Esophagus (tissue), 2 donors: Measurements from ENCODE around the gene INTS6L. TPM values are rescaled to one million over a fixed set of nuclear protein-coding genes. Genes with fewer than 3 reads are reported as not detected.

ENCODE experiments used
- H3K27ac ChIP-seq, 2 donors: one replicate each; pipeline ENCODE4 v1.5.1; 2013; ENCODE audit warnings: low read depth in 2 of 2, mild to moderate bottlenecking in 2 of 2, inconsistent platforms in 1 of 2, low read length in 1 of 2, moderate library complexity in 1 of 2
- H3K27me3 ChIP-seq, 2 donors: one replicate each; pipeline ENCODE4 v1.6.1; 2013; ENCODE audit warnings: low read length in 2 of 2, control low read depth in 1 of 2, mild to moderate bottlenecking in 1 of 2; ENCODE audit not compliant: insufficient read depth in 2 of 2, control insufficient read depth in 1 of 2
- H3K36me3 ChIP-seq, 2 donors: one replicate each; pipeline ENCODE4 v1.6.1; 2013; ENCODE audit warnings: low read length in 1 of 2; ENCODE audit not compliant: control insufficient read depth in 2 of 2, insufficient read depth in 2 of 2
- H3K4me1 ChIP-seq, 2 donors: one replicate each; pipeline ENCODE4 v1.6.1; 2013; ENCODE audit warnings: low read length in 1 of 2; ENCODE audit not compliant: control insufficient read depth in 2 of 2, insufficient read depth in 2 of 2
- H3K4me3 ChIP-seq, 2 donors: one replicate each; pipeline ENCODE4 v1.5.1; 2013; ENCODE audit warnings: low read length in 2 of 2, mild to moderate bottlenecking in 2 of 2, low read depth in 1 of 2, moderate library complexity in 1 of 2
- H3K9me3 ChIP-seq, 2 donors: one replicate each; pipeline ENCODE4 v1.6.1; 2013; ENCODE audit warnings: mild to moderate bottlenecking in 2 of 2, low read depth in 1 of 2, low read length in 1 of 2, moderate library complexity in 1 of 2; ENCODE audit not compliant: control insufficient read depth in 2 of 2, insufficient read depth in 1 of 2
- WGBS, 2 donors: extraction: QIAGEN DNeasy Blood & Tissue Kit; methylation state at CpG; one replicate each; pipeline ENCODE4 v1.1.7; 2013; 5-methylcytosine and 5-hydroxymethylcytosine counted together
- polyA plus RNA-seq, 2 donors: library from polyadenylated mRNA; stranded (reverse); fragments of 200-250 nt; gene quantifications; one replicate each; pipeline ENCODE4 v1.2.3, GENCODE V29; 2013
- donor health status: healthy with polysubstance abuse.
- donor health status: Bipolar disorder and iron deficiency.

Gene INTS6L
- polyA plus RNA-seq, 2 donors, result 5.1 to 12.6 TPM

DNA sequence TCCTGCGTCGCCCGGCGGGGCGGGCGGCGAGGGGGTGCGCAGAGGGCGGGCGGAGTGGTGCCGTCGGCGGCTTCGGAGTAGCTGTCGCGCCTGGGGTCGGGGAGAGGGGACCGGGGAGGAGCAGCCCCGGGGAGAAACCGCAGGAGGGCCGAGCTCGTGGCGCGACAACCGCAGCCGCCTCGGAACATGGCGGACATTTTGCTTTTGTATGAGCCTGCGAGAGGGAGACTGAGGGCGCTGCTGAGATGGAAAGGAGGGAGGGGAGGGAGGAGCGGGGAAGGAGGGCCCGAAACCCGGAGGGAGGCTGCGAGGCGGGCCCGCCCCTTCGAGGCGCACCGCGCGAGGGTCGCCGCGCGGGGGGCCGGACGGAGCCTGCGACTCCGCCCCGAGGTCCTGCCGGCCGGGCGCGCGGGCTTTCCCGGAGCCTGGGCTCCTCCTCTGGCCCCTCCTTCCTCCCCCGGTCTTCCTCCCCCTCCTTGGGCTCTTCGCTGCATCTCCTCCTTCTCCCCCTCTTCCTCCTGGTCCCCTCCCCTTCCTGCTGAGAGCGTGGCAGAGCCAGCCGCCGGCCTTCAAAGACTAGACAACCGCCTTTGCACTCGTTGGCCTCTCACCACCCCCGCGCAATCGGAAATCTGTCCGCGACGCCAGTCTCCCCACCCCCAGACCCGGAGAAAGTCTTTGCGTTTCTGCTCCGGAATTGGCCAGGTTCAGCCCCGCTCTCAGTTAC, 1.1 kb downstream of the INTS6L start:
- H3K27me3 ChIP-seq, result peaks cover 0 to 2% of the 10 kb centered on the region in 2 donors
- WGBS, 2 donors, result 1 to 30% methylated on average over 46 to 72 of the region's 73 CpGs

DNA sequence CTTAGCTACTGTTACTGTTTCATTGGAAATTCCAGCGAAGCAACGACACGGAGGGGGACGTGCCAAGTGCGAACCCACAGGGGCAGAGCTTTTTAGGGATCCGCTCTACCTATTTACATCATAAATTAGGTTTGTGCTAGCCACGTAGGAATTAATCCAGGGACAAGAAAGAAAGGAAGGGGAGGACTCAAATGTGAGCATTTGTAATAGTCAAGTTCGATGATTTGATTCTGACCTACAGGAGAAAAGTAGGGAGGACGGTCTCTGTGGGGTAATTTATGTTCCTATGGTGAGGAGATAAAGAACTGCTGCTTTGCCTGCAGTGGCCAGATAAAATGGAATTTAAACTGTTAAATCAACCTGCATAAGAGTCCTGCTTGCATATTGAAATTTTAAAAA, 1.7 kb downstream of the INTS6L start:
- 0 to 24% methylated on average over 9 of the region's 9 CpGs for WGBS, 2 donors
- no peaks in the 10 kb centered on the region for H3K9me3 ChIP-seq

More for the DNA sequence above, 1.1 kb downstream of the INTS6L start:
- Histone ChIP-seq H3K4me3 (peak overlapping the region; percentile 60 to 72), H3K9me3 (no peaks in the 10 kb centered on the region), H3K27ac (peak overlapping the region; percentile 90 to 96), H3K4me1 (no peaks in the 10 kb centered on the region), H3K36me3 (no peaks in the 10 kb centered on the region)

GRCh38 chrX:135522878-135523693, 2.6 kb downstream of the INTS6L start:
- no peak overlapping the region for H3K27ac ChIP-seq
- WGBS, 2 donors, result 70% methylated on average over 20 of the region's 20 CpGs
- no peaks in the 10 kb centered on the region for H3K9me3 ChIP-seq
- no peaks in the 10 kb centered on the region for H3K4me1 ChIP-seq
- peaks cover 0 to 2% of the 10 kb centered on the region in 2 donors for H3K27me3 ChIP-seq
- peak overlapping the region in 1 of 2 donors; percentile 51 for H3K4me3 ChIP-seq
- no peaks in the 10 kb centered on the region for H3K36me3 ChIP-seq

More for the DNA sequence above, 1.7 kb downstream of the INTS6L start:
- Histone ChIP-seq H3K4me3 (peak overlapping the region; percentile 51 to 53), H3K27me3 (peaks cover 0 to 2% of the 10 kb centered on the region in 2 donors), H3K36me3 (no peaks in the 10 kb centered on the region), H3K4me1 (no peaks in the 10 kb centered on the region), H3K27ac (peak overlapping the region; percentile 77 to 83)

DNA sequence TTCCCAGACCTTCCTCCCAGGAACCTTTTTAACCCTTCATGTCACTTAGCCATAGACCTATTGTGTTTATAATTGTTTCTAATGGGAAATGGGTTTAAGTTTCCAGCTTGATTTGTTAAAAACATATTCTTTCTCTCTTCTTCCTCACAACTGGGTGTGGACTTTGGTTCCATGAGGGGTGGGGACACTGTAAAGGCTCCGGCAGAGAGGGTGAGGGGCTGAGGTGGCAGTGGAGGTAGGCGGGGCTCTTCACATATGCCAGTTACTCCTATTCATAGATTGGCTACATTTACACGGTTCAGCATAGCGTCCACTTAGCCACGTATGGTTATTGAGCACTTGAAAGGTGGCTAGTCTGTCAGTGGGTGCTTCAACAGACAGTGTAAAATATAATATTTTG, 7.8 kb downstream of the INTS6L start:
- H3K27ac ChIP-seq, result no peak overlapping the region
- H3K36me3 ChIP-seq, result no peaks in the 10 kb centered on the region
- H3K9me3 ChIP-seq, result no peaks in the 10 kb centered on the region
- H3K4me1 ChIP-seq, result peaks cover 0 to 2% of the 10 kb centered on the region in 2 donors
- WGBS, 2 donors, result 64 to 76% methylated on average over 5 of the region's 5 CpGs
- peaks cover 0 to 2% of the 10 kb centered on the region in 2 donors for H3K27me3 ChIP-seq
- H3K4me3 ChIP-seq, result no peak overlapping the region

DNA sequence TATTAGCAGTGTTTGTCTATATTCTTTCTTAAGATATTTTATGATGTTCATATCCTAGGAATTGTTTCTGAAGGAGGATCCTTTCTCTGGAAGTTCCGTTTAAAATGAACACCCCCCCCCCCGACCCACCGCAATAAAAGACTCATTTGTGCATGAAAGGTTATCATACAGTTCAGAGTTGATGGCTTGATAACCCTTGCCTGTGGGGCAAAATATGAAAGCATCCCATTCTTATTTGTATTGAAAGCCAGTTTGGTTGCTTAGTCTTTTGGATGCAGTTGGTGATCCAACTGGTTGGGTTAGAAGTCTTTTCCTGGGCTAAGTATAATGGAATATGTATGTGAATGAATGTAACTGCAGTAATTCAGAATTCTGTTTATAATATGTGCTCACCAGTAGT, 8.3 kb downstream of the INTS6L start:
- Histone ChIP-seq H3K9me3 (no peaks in the 10 kb centered on the region), H3K27me3 (peaks cover 0 to 2% of the 10 kb centered on the region in 2 donors), H3K4me1 (peaks cover 0 to 2% of the 10 kb centered on the region in 2 donors), H3K27ac (no peak overlapping the region), H3K4me3 (no peak overlapping the region), H3K36me3 (no peaks in the 10 kb centered on the region)
- WGBS, 2 donors, result 53 to 64% methylated on average over 3 of the region's 3 CpGs

GRCh38 chrX:135530097-135530496, 9.6 kb downstream of the INTS6L start:
- WGBS, 2 donors, result 93 to 96% methylated on average over 1 of the region's 1 CpG
- Histone ChIP-seq H3K9me3 (no peaks in the 10 kb centered on the region), H3K4me3 (no peak overlapping the region), H3K4me1 (peaks cover 0 to 2% of the 10 kb centered on the region in 2 donors), H3K36me3 (no peaks in the 10 kb centered on the region), H3K27me3 (peaks cover 0 to 2% of the 10 kb centered on the region in 2 donors), H3K27ac (no peak overlapping the region)

DNA sequence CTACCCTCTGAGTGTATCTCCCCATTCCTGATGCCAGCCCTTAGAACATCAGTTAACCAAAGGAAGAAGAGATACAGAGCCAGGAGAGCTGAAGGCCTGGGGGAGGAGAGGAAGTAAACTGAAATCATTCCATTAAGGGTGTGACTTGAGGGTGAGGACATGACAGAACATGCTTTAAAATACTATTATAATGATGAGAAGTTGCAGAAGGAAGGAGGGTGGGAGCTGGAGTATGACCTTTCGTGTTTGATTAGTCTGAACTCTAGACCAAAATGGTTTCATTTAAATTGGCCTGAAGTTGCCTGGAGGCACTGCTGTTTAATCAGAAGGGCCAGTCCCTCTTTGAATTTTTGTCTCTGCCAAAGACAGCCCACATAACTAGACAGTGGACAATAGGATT, 11.4 kb downstream of the INTS6L start:
- H3K4me1 ChIP-seq, result peaks cover 0 to 2% of the 10 kb centered on the region in 2 donors
- no peaks in the 10 kb centered on the region for H3K36me3 ChIP-seq
- no peaks in the 10 kb centered on the region for H3K27me3 ChIP-seq
- no peaks in the 10 kb centered on the region for H3K9me3 ChIP-seq
- H3K4me3 ChIP-seq, result no peak overlapping the region
- no peak overlapping the region for H3K27ac ChIP-seq
- WGBS, 2 donors, result 36 to 47% methylated on average over 1 of the region's 1 CpG

DNA sequence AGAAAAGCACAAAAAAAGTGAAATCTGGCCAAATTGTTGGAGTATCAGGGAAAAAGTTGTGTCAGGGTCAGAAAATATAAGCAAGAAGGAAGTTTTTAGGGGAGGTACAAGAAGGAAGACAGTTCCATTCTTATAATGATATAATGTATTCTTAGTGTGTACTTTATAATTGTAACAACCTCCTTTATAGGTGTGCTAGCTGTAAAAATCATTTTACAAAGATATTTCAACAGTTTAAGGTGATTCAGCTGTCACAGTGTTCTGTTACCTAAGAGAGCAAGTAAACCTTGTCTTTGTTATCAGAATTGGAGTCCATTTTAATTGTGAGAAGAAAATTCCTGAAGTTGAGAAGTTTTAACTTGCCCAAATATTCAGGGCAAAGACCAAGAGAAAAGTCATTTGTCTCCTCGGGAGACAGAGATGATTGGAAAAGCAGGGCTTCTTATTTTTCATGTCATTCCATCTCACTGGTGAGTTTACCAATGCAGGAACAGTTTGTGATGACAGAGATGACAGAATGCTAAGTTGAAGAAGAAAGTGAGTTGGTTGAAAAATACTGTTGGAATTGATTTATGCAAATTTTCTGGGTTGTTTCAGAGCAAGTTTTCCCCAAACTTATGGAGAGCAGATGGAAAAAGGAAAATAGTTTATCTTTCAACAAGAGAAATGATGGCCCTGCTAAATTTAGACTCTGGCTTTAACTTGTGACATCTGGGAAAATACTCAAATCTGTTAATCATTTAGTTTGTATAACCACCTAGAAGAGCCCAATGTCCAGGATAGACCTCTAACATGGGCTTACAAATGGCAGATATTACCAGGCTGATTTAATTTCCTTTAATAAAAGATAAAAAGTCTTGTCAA, 14.8 kb downstream of the INTS6L start:
- H3K4me1 ChIP-seq, result no peaks in the 10 kb centered on the region
- 26 to 32% methylated on average over 1 of the region's 1 CpG for WGBS, 2 donors
- no peaks in the 10 kb centered on the region for H3K9me3 ChIP-seq
- no peaks in the 10 kb centered on the region for H3K36me3 ChIP-seq
- no peak overlapping the region for H3K4me3 ChIP-seq
- H3K27ac ChIP-seq, result no peak overlapping the region
- H3K27me3 ChIP-seq, result no peaks in the 10 kb centered on the region

DNA sequence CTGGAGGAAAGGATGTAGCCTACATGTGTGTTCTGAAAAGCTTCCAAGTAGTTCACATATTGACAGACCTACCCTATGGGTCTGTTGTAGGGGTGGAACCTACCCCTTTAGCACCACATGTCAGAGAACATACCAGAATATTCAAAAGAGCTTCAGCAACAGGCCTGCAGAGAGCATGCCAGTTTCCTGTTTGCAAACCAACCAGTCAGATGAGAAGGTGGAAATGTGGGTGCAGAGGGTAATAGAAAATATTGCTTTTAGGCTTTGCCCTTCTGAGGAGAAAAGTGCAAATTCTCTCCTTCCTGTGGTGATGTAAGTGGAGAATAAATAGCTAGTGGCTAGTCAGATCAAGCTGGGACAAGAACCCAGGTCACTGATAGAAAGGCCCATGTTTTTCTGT, 16.4 kb downstream of the INTS6L start:
- Histone ChIP-seq H3K27me3 (no peaks in the 10 kb centered on the region), H3K9me3 (no peaks in the 10 kb centered on the region), H3K36me3 (no peaks in the 10 kb centered on the region), H3K4me3 (no peak overlapping the region), H3K4me1 (no peaks in the 10 kb centered on the region), H3K27ac (no peak overlapping the region)
